Upper lobe of left lung (tissue), 6 donors: ENCODE results near the gene PAPOLG. TPM values are rescaled to one million over a fixed set of nuclear protein-coding genes. Genes with fewer than 3 reads are reported as not detected.
A peak's percentile ranks its signal among the peaks of the same experiment; 100 is the strongest.

Source experiments
- ATAC-seq, 2 donors: fragments of 200-7000 bp; cut with Tn5 transposase; one replicate each; pipeline ENCODE4 v1.9.1; 2022; ENCODE audit warnings: mild to moderate bottlenecking in 2 of 2, moderate library complexity in 2 of 2; ENCODE audit not compliant: low FRiP score in 2 of 2
- DNase-seq, 2 donors: peaks; one replicate each; pipeline ENCODE4 v3.0.0-alpha.2; 2019 to 2020
- H3K27ac ChIP-seq, 4 donors: fragments of 200-600 bp; sonication (generic); one replicate each; pipeline ENCODE4 v1.5.1; 2016 to 2019
- H3K27me3 ChIP-seq, 4 donors: fragments of 200-600 bp; sonication (generic); one replicate each; pipeline ENCODE4 v1.5.1; 2017 to 2019
- H3K36me3 ChIP-seq, 4 donors: fragments of 200-600 bp; sonication (generic); one replicate each; pipeline ENCODE4 v1.5.1; 2016 to 2019
- H3K4me1 ChIP-seq, 4 donors: fragments of 200-600 bp; sonication (generic); one replicate each; pipeline ENCODE4 v1.5.1; 2018 to 2019
- H3K4me3 ChIP-seq, 4 donors: fragments of 200-600 bp; sonication (generic); one replicate each; pipeline ENCODE4 v1.5.1; 2017 to 2019; ENCODE audit warnings: mild to moderate bottlenecking in 2 of 4, moderate library complexity in 1 of 4
- H3K9me3 ChIP-seq, 4 donors: fragments of 200-600 bp; sonication (generic); one replicate each; pipeline ENCODE4 v1.5.1; 2018 to 2019
- CTCF ChIP-seq, 6 experiments: fragments of 450-650 bp in 4 of 6; fragments of 200-600 bp in 2 of 6; sonication (generic) in 2 of 6; IDR thresholded peaks; one replicate each; pipeline ENCODE4 v1.5.1; 2016 to 2019; ENCODE audit warnings: antibody characterized with exemption in 6 of 6
- EP300 ChIP-seq, 4 donors: sonication (generic); formaldehyde crosslinking; IDR thresholded peaks; one replicate each; pipeline ENCODE4 v1.5.1; 2017; ENCODE audit warnings: antibody characterized with exemption in 4 of 4, control low read depth in 2 of 4
- POLR2A ChIP-seq, 4 donors: fragments of 450-650 bp; IDR thresholded peaks; one replicate each; pipeline ENCODE4 v1.5.1; 2016 to 2017; ENCODE audit warnings: antibody characterized with exemption in 4 of 4, mild to moderate bottlenecking in 2 of 4
- POLR2AphosphoS5 ChIP-seq, 2 donors: sonication (generic); formaldehyde crosslinking; IDR thresholded peaks; one replicate each; pipeline ENCODE4 v1.5.1; 2017; ENCODE audit warnings: antibody characterized with exemption in 2 of 2
- WGBS, 2 donors: methylation state at CpG; one replicate each; pipeline ENCODE4 v1.1.5; 2017 to 2018; 5-methylcytosine and 5-hydroxymethylcytosine counted together
- total RNA-seq, 6 donors: library from RNA; depleted of rRNA in 4 of 6; stranded (reverse); fragments of >200 nt in 4 of 6; gene quantifications; one replicate each; pipeline versions ENCODE4 v1.1.0 to v1.2.1, GENCODE V29; 2016 to 2021
- donor health status: DM: no; HTN: no; CAD: no; lungs with moderate emphysema.
- donor health status: DM: no; HTN: yes; CAD: no; lungs with severe emphysema.

PAPOLG gene
- total RNA-seq, 6 donors from 2014 or later = 9.6 to 23.0 (median 12.8) TPM

DNA sequence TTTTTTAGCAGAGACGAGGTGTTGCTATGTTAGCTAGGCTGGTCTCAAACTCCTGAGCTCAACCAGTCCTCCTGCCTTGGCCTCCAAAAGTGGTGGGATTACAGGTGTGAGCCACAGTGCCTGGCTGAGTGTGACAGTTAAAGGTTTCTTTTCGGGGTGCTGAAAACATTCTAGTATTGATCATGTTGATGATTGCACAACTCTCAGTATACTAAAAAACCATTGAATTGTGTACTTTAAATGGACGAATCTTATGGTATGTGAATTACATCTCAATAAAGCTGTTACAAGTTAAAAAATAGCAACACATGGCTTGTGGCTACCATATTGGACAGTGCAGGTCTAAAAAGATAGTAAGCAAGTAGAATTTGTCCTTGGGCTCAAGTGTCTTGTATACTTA, 22.3 kb downstream of the PAPOLG start:
- Histone ChIP-seq H3K27me3 (no peaks in the 10 kb centered on the region), H3K9me3 (no peaks in the 10 kb centered on the region), H3K27ac (no peak overlapping the region), H3K4me1 (no peaks in the 10 kb centered on the region), H3K4me3 (no peak overlapping the region), H3K36me3 (peaks cover 30 to 100% (median 65%) of the 10 kb centered on the region in 4 donors)
- DNase-seq = no peak
- ATAC-seq = no peak
- TF ChIP-seq POLR2A (IDR thresholded peaks at IDR 0.05) = no peak
- TF ChIP-seq EP300 (IDR thresholded peaks at IDR 0.05) = no peak
- no peak for TF ChIP-seq CTCF (IDR thresholded peaks at IDR 0.05)
- TF ChIP-seq POLR2AphosphoS5 (IDR thresholded peaks at IDR 0.05) = no peak
- 94 to 95% methylated on average over 3 of the region's 3 CpGs for WGBS, 2 donors

GRCh38 chr2:60779426-60779825, 23.4 kb downstream of the PAPOLG start:
- no peak overlapping the region for H3K4me3 ChIP-seq
- DNase-seq = no peak
- peaks cover 38 to 100% (median 67%) of the 10 kb centered on the region in 4 donors for H3K36me3 ChIP-seq
- ATAC-seq = no peak
- no peak overlapping the region for H3K27ac ChIP-seq
- no peaks in the 10 kb centered on the region for H3K4me1 ChIP-seq
- 94 to 95% methylated on average over 5 of the region's 5 CpGs for WGBS, 2 donors
- H3K9me3 ChIP-seq = no peaks in the 10 kb centered on the region
- no peaks in the 10 kb centered on the region for H3K27me3 ChIP-seq
- no peak for TF ChIP-seq POLR2A (IDR thresholded peaks at IDR 0.05)
- no peak for TF ChIP-seq EP300 (IDR thresholded peaks at IDR 0.05)
- no peak for TF ChIP-seq CTCF (IDR thresholded peaks at IDR 0.05)
- TF ChIP-seq POLR2AphosphoS5 (IDR thresholded peaks at IDR 0.05) = no peak

DNA sequence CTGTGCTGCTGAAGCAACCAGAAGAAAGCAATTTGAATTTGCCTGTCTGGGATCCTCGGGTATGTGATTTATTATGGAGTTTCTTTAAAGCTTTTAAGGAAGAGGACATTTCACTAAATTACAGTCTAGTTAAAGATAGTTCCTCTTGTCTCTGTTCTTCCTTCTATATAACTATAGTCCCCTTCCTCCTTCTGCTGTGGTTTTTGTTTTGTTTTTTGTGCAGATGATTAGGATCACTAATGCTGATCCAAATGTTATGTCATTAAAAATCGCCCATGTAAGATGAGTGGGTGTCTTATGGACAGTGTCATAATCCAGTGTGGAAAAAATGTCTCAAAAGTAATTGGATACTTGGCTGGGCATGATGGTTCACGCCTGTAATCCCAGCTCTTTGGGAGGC, 24.7 kb downstream of the PAPOLG start:
- Histone ChIP-seq H3K27me3 (no peaks in the 10 kb centered on the region), H3K36me3 (peaks cover 46 to 100% (median 66%) of the 10 kb centered on the region in 4 donors), H3K4me3 (no peak overlapping the region), H3K27ac (no peak overlapping the region), H3K4me1 (no peaks in the 10 kb centered on the region), H3K9me3 (no peaks in the 10 kb centered on the region)
- WGBS, 2 donors = 81 to 84% methylated on average over 3 of the region's 3 CpGs
- peak in 1 of 2 donors; percentile 31 for ATAC-seq
- TF ChIP-seq CTCF (IDR thresholded peaks at IDR 0.05) = no peak
- no peak for TF ChIP-seq POLR2AphosphoS5 (IDR thresholded peaks at IDR 0.05)
- TF ChIP-seq POLR2A (IDR thresholded peaks at IDR 0.05) = no peak
- TF ChIP-seq EP300 (IDR thresholded peaks at IDR 0.05) = no peak
- DNase-seq = no peak

- ATAC-seq (no peak), DNase-seq (no peak)
- WGBS, 2 donors = 96 to 100% methylated on average over 2 of the region's 2 CpGs
- Histone ChIP-seq H3K27ac (no peak overlapping the region), H3K36me3 (peaks cover 9 to 78% (median 41%) of the 10 kb centered on the region in 4 donors), H3K4me3 (no peak overlapping the region), H3K4me1 (no peaks in the 10 kb centered on the region), H3K9me3 (no peaks in the 10 kb centered on the region), H3K27me3 (no peaks in the 10 kb centered on the region)
- TF ChIP-seq CTCF (IDR thresholded peaks at IDR 0.05) (no peak), EP300 (IDR thresholded peaks at IDR 0.05) (no peak), POLR2A (IDR thresholded peaks at IDR 0.05) (no peak), POLR2AphosphoS5 (IDR thresholded peaks at IDR 0.05) (no peak)
Observed at GRCh38 chr2:60793169-60793568, 37.1 kb downstream of the PAPOLG start.

DNA sequence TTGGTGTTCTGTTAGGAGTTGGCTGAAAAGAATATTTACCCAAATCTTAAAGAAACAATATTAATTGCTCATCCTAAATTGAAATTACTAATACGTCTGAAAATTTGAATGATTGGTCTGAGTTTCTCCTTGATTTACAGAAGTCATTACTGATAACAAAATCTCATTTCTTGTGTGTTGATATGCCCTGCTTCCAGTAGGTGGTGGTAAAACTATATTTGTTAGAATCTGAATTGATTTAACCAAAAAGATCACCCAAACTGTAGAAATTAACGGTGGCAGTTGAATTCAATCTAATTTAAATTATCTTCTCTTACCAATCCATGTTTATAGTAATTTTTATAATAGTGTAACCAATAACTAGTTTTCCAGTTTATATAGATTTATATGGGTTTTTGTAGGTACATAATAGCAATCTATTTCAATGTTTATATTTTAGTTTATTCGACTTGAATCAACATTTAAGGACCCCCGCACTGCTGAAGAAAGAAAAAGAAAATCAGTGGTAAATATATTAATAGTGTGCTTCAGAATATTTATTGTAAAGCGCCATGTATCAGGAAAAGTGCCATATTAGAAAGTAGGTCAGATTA, 38.3 kb downstream of the PAPOLG start:
- WGBS, 2 donors = 68 to 74% methylated on average over 5 of the region's 5 CpGs
- H3K36me3 ChIP-seq = peaks cover 9 to 78% (median 38%) of the 10 kb centered on the region in 4 donors

More for the DNA sequence above, 38.3 kb downstream of the PAPOLG start:
- Histone ChIP-seq H3K4me3 (no peak overlapping the region), H3K9me3 (no peaks in the 10 kb centered on the region), H3K4me1 (no peaks in the 10 kb centered on the region), H3K27ac (no peak overlapping the region), H3K27me3 (no peaks in the 10 kb centered on the region)
- ATAC-seq = no peak
- TF ChIP-seq CTCF (IDR thresholded peaks at IDR 0.05) (peak in 5 of 6 experiments; percentile 29 to 63 (median 51)), POLR2A (IDR thresholded peaks at IDR 0.05) (no peak), EP300 (IDR thresholded peaks at IDR 0.05) (no peak)
- DNase-seq = no peak
